Measurements from ENCODE around the gene KCNN3. TPM values are rescaled to one million over a fixed set of nuclear protein-coding genes. Genes with fewer than 3 reads are reported as not detected.

KCNN3 gene
- total RNA-seq, 1 donor from 2014 or later: under 0.01 TPM

DNA sequence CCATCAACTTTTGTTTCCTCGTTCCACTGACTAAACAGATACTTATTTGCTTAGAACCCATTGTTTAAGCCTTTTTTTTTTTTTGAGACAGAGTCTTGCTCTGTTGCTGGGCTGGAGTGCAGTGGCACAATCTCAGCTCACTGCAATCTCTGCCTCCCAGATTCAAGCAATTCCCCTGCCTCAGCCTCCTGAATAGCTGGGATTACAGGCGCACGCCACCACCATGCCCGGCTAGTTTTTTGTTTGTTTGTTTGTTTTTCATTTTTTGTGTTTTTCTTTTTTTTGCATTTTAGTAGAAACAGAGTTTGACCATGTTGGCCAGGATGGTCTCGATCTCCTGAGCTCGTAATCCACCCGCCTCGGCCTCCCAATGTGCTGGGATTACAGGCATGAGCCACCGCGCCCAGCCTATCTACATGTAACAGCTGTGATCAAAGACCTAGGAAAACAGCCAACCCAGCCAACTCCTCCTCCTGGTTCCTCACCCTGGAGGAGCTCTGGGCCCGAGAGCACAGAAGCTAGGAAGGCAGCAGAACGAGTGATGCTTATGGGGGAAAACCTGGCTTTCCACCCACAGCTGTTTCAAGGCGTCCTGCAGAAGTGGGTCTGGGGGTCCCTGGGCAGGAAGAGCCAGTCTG lies 32.9 kb downstream of the KCNN3 start:
- TF ChIP-seq, protein P1, sequence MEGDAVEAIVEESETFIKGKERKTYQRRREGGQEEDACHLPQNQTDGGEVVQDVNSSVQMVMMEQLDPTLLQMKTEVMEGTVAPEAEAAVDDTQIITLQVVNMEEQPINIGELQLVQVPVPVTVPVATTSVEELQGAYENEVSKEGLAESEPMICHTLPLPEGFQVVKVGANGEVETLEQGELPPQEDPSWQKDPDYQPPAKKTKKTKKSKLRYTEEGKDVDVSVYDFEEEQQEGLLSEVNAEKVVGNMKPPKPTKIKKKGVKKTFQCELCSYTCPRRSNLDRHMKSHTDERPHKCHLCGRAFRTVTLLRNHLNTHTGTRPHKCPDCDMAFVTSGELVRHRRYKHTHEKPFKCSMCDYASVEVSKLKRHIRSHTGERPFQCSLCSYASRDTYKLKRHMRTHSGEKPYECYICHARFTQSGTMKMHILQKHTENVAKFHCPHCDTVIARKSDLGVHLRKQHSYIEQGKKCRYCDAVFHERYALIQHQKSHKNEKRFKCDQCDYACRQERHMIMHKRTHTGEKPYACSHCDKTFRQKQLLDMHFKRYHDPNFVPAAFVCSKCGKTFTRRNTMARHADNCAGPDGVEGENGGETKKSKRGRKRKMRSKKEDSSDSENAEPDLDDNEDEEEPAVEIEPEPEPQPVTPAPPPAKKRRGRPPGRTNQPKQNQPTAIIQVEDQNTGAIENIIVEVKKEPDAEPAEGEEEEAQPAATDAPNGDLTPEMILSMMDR (conservative IDR thresholded peaks at IDR 0.05; ENCODE audit: low read depth, low read length): no peak
- DNase-seq (ENCODE audit: low read depth): no peak
- H3K4me3 ChIP-seq (ENCODE audit: low read depth, low read length): no peak overlapping the region

DNA sequence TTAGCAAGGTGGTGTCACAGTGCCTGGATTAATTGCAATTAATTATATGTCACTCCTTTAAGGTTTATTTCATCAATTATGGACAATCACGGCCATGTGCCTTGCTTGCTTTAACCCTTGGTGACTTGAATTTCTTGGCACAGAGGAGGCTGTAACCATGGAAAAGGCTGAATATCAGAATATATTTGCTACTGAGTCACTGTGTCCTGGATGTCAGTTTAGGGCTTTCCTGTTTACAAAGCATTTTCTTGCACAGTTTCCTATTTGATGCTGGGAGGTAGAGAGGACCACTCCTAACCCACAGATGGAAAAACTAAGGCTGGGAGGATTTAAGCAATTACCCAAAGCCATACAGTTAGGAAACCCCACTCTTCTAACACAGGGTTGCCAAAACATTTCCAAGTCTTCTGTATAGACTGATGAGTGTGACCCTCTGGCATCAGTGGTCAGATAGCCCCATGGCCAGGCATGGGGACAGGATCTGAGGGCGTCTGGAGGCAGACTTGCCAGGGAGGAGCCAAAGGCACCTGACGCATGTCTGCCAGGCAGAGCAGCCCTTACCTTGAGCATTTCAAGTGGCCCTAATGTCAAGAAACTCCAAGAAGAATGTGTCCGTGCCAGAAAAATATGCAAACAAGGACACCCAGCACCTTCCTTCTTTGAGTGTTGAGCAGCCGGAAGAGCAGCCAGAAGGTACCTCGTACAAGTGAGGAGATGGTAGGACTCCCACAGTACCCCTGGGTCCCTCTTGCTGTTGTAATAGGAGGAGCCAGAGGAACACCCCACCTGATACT lies 34.4 kb downstream of the KCNN3 start:
- TF ChIP-seq, protein P1 (conservative IDR thresholded peaks at IDR 0.05; ENCODE audit: low read depth, low read length): no peak
- no peak overlapping the region for H3K4me3 ChIP-seq (ENCODE audit: low read depth, low read length)
- DNase-seq (ENCODE audit: low read depth): no peak

DNA sequence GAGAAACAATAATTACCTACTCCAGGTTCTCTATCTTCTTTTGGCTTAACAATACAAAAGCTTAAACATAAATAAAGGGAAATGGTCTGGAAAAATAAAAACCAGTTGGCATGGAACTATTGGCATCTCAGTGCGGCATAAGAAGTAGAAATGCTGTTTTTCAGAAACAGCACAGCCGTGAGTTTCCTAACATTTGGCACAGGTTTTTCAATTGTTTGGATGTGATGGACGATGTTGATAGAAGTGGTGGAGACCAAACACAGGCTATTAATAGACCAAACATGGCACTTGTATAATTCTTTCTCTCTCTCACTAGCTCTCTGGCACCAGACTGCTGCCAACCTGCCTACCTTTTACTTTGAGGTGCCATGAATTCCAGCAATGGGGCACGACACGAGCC lies 36.2 kb downstream of the KCNN3 start:
- H3K4me3 ChIP-seq (ENCODE audit: low read depth, low read length): no peak overlapping the region
- TF ChIP-seq, protein P1 (conservative IDR thresholded peaks at IDR 0.05; ENCODE audit: low read depth, low read length): no peak
- no peak for DNase-seq (ENCODE audit: low read depth)

DNA sequence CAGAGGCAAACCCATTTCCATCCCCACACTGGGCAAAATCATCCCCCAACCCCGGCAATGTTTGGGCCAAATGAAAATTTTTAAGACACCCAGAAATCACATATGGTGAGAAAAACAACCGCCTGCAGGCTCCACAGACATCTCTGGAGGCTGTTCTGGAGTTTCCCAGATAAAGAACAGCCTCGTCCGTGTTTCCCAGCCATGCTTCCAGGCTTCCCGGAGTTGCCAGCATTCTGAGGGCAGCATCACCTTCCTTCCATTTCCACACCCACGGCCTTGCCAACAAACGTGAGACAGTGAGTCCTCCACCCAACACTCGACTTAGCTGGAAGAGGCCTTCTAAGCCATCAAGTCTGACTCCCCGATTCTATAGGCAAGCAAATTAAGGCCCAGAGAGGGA lies 36.9 kb downstream of the KCNN3 start:
- DNase-seq (ENCODE audit: low read depth): no peak
- TF ChIP-seq, protein P1 (conservative IDR thresholded peaks at IDR 0.05; ENCODE audit: low read depth, low read length): no peak
- H3K4me3 ChIP-seq (ENCODE audit: low read depth, low read length): no peak overlapping the region

DNA sequence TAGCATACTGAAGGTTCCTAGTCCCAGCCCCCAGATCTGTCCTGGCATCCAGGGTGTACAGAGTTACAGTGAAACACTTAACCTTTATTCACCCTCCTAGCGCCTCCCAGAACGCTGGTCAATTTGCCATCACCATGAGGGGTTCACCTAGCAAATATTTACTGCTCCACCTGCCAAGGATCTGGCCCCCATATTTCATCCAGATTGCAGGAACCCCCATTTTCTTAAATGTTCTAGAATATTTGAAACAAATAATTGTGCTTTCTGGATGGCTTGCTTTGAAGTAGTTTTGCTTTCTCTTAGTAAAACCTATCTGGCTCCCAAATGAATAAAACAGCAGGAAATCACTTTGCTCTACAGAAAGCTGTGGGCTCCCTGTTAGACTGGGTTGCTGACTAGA lies 37.7 kb downstream of the KCNN3 start:
- TF ChIP-seq, protein P1 (conservative IDR thresholded peaks at IDR 0.05; ENCODE audit: low read depth, low read length): no peak
- no peak for DNase-seq (ENCODE audit: low read depth)
- no peak overlapping the region for H3K4me3 ChIP-seq (ENCODE audit: low read depth, low read length)

DNA sequence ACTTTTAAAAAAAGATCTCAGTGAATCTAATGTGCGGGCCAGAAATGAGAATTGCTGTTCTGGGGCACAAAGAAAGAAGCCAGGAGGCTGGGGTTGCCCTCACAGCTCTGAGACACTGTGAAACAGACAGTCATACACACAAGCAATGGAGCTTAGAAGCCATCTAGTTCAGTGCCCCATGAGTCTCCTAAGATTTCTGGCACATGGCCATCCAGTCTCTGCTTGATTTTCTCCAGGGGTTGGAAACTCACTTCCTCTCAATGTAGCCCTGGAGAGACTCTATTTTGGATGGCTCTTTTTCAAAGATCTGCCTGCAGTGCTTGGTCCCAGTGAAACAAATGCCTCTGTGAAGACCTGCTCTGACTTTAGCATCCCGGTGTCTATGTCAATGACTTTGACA lies 38.6 kb downstream of the KCNN3 start:
- H3K4me3 ChIP-seq (ENCODE audit: low read depth, low read length): no peak overlapping the region
- TF ChIP-seq, protein P1 (conservative IDR thresholded peaks at IDR 0.05; ENCODE audit: low read depth, low read length): no peak
- no peak for DNase-seq (ENCODE audit: low read depth)
